Stimulated activated CD8-positive, alpha-beta memory T cell treated with anti-CD3 and anti-CD28 coated beads, Interleukin-12 subunit alpha, Interleukin-12 subunit beta, amount 100 ng/mL, for 24 hours (primary cell): ENCODE data around the gene MTHFR.
A peak's percentile ranks its signal among the peaks of the same experiment; 100 is the strongest.

Experiments used
- DNase-seq: peaks from one replicate; pipeline ENCODE4 v3.0.0-alpha.2; 2020; ENCODE audit errors: extremely low read depth

MTHFR gene

DNA sequence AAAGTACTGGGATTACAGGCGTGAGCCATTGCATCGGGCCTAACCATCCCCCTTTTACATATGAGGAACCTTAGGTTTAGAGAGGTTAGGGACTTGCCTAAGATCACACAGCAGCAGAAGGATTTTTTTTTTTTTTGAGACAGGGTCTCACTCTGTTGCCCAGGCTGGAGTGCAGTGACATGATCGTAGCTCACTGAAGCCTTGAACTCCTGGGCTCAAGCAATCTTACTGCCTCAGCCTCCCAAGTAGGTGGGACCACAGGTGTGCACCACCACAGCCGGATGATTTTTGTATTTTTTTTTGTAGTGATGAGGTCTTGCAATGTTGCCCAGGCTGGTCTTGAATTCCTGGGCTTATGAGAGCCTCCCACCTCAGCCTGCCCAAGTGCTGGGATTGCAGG is 46.0 kb downstream of the MTHFR start:
- no peak for DNase-seq

DNA sequence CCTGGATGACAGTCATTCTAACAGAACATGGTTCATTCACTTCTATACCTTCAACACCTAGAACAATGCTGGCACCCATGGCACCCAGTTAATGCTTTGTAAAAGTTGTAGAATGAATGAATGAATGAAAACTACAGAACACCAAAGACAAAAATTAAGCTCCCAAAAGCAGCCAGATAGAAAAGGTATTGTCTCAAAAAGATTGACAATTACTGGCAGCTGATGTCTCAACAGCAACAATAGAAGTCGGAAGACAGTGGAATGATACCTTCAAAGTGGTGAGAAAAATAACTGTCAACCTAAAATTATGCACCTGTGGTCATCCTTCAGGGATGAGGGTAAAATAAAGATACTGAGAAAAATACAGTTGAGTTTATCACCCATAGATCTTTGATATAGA is 48.7 kb downstream of the MTHFR start:
- no peak for DNase-seq

DNA sequence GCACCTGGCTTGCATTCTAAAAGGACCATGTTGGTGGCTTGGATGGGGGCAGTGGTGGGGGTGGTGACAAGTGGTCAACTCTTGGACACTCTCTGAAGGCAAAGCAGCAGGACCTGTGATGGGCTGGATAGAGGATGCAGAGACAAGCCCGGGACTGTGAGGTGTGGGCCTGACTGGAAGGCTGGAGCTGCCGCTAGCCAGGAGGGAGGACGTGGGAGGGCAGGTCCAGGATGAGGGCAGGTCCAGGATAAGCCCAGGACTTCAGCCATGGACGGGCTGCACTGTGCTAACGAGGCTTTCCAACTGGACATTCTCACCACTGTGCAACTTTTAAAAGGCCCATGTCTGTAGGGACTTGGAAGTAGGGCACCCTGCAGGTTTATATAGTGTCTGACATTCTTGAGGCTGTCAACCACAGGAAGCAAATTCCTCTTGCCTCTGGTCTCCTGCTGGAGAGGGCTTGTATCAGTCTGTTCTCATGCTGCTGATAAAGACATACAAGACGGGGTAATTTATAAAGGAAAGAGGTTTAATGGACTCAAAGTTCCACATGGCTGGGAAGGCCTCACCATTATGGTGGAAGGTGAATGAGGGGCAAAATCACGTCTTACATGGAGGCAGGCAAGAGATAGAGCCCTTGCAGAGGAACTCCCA is 52.1 kb downstream of the MTHFR start:
- DNase-seq: no peak

DNA sequence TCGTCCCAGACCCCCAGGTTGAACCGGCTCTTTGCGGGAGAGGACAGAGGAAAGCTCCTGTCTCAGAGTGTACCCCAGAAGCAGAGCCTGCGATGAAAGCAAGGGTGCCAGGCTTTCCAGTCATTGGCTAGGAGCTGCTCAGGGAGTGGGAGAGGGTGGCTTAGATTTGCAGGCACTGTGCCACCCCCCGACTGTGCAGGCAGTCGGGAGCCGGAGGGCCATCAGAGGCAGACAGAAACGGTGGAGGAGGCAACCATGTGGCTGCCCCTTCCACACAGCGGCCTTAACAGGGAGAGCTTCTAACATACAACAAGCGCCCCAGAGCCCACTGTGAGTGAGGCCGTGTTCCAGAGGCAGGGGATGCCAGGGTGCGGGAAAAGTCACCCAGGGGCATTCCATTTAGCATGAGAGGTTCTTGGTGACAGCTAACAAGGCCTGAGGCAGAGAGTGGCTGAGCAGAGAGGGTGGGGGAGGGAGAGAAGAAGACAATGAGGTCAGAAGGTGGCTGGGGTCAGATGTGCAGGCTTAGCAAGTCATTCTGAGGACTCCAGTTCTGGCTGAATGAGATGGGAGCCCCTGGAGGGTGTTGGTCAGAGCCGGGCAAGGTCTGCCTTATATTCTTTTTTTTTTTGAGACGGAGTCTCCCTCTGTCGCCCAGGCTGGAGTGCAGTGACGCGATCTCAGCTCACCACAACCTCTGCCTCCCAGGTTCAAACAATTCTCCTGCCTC is 53.2 kb downstream of the MTHFR start:
- DNase-seq: no peak

DNA sequence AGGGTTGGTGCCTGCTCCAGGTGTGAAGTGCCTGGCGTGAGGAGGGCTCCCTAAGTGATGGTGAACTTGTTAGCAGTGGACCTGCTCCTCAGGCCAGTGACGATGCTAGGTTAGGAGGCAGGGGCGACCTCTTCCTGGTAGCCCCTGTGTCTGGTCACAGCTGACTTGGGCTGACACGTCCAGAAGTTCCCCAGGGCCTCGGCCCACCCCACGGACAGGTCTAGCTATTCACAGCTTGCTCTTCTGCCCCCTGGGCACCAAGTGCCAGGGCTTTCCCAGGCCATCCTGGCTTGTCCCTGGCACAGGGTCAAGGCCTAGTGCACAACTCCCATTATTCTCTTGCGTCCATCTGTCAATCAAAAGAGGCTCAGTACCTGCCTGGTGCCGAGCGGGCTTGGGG is 54.7 kb downstream of the MTHFR start:
- DNase-seq: no peak

DNA sequence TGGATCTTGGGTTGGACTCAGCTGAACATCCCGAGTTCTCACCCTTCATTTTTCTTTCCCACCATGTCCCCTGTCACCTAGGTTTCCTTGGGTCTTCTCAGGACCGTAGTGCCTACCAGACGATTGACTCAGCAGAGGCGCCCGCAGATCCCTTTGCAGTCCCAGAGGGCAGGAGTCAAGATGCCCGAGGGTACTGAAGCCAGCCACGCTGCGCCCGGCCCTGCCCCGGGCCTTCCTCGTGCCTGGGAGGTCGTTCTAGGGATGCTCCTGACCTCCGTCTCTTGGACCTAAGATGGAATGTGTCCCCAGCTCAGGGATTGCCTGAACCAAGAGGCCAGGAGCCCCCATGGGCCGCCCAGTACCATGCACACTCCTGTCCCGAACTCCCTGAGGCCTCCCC is 55.8 kb downstream of the MTHFR start:
- no peak for DNase-seq

DNA sequence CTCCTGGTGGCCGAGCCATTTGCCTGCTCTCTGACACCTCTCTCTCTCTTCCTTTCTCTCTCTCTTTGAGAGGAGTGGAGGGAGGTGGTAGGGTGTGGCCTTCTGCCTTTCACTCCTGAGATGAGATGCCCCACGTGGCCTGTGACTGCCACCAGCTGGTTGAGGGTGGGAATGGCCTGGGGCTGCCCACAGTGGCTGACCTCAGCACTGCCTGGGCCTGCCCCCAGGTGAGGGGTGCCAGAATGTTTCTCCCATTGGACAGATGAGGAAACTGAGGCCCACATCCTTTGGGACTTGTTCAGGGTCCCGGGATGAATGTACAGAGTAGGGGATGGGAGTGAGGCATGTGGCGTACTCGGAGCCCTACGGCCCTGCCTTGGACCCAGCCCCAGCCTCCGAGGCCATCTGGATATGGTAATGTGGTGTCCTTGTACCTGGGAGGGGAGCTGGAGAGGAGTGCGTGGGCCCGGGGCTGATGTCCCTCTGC is 56.5 kb downstream of the MTHFR start:
- DNase-seq: no peak

DNA sequence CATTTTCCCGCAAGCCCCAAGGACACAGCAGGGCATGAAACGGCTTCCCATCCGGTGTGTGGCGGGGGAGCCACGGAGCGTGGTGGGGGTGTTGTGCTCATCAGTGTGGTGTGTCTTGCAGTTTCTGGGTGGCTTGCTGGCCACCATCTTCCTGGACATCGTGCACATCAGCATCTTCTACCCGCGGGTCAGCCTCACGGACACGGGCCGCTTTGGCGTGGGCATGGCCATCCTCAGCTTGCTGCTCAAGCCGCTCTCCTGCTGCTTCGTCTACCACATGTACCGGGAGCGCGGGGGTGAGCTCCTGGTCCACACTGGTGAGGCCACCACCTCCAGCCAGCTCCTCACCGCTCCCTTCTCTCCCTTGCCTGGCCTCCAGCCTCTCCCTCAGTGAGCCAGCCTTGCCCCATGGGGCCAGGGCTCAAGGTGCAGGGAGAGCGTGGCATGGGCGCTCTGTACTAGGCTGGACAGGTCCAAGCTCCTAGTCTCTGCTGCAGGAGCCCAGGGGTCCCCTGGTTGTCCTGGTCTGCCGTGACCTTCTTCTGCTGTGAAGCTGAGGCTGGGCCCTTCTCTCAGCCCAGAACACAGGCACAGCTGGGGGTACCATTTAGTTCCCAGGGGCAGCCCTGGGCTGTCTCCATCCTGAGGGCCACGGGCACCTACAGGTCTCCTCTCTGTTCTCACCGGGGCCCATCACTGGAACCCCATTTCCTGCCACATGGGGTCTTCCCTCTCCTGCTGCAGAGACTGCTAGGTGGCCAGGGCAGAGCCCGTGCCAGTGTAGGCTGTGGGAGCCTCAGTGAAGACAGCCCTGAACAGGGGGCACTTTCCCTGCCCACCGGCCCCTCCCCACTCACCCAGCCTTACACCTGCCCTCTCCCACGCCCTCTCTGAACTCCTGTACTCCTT is 57.2 kb downstream of the MTHFR start:
- no peak for DNase-seq

DNA sequence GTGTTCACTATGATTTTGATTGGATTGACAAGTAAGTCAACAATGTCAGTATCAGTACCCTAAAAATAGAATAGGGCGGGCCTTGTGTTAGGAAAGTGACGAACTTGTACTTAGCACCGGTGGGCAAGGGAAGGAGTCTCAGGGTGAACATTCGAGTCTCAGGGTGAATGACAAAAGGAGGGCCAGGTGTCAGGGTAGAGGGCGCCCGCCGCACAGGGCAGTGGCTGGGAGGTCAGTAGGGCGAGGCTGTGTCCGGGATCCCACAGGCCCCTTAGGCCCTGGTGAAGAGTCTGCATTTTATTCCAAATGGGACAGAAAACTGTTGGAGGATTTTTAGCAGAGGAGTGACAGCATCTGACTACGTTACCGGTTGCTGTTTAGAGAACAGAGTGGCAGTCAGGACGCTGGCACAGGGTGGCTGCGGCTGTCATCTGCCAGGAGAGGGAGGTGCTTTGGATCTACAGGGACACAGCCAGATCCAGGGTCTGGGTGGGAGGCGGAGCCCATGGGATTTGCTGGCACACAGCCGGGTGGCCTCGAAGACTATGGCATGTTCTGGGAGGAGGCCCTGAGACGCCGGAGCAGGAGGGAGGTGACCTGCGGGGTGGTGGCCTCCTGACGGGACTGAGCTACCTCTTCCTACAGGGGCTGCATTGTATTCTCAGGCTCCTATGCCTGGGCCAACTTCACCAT is 58.8 kb downstream of the MTHFR start:
- no peak for DNase-seq

DNA sequence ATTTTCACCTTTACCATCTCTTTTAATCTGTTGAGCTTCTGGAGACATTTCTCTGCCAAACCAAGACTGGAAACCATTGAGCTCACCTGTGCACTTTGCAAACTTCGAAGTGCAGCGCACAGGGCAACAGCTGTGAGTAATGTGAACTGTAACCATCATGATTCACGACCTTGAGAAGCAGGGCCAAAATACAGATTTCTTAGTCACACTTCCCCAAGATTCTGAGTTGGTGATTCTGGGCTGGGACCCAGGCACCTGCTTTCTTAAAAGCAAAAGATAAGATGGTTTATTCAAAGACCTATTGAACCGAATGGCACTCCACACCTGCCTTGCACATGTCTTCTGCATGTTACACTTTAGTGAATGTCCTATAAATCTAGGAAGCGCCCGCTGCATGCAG is 59.7 kb downstream of the MTHFR start:
- DNase-seq: no peak

DNA sequence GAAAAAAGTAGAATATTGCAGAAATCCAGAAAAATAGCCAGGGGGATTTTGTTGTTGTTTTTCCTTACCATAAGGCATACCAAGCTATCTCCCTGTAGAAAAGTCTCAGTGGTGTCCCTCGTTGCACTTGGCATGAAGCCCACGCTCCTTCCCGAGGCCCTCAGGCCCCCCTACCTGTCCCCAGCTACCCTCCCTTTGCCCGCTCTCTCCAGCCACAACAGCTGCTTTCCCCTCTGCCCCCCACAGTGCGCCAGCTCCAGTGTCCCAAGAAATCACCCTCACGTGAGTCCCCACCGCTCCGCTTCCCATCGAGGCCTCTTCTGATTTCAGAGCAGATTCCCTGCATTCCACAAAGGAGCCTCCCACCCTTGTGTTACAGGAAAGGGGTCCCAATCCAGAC is 61.5 kb downstream of the MTHFR start:
- no peak for DNase-seq

DNA sequence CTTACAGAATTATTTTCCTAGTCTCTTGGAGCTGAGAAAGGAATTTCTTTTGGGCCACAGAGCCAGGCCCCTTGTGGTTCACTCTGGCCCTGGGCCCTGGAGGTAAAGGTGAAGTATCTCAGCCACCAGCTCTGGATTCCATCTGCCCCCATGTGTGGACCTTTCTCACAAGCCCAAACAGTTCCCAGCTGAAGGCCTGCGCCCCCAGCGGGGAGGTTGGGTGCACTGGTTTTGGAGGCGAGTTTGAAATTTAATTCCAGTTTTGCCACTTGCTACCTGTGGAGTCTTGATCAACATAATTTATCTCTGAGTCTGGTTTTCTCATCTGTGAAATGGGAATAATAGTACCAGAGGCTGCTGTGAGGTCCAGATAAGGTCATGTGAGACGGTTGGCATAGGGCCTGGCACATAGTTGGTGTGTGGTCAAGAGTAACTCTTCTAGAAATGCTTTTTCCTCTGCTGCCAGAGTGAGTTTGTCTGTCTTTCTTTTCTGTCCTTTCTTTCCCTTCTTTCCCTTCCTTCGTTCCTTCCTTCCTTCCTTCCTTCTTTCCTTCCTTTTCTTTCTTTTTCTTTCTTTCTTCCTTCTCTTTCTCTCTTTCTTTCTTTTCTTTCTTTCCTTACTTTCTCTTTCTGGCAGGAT is 63.7 kb downstream of the MTHFR start:
- DNase-seq: no peak

DNA sequence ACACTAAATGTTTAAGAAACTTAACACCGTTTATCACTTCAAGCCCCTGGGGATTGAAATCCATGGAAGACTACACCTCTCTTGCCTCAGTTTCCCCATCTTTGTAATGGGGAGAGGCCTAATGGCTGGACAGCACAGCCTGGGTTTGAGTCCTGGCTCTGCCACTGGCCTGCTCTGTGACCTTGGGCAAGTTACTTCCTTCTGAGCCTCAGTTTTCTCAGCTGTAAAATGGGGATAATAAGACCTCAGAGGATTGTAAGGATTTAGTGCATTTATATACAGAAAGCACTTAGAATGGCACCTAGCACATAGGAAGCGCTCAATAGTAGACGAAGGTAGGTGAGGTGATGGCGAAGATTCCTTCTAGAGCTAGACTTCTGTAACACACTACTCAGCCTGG is 64.3 kb downstream of the MTHFR start:
- no peak for DNase-seq

DNA sequence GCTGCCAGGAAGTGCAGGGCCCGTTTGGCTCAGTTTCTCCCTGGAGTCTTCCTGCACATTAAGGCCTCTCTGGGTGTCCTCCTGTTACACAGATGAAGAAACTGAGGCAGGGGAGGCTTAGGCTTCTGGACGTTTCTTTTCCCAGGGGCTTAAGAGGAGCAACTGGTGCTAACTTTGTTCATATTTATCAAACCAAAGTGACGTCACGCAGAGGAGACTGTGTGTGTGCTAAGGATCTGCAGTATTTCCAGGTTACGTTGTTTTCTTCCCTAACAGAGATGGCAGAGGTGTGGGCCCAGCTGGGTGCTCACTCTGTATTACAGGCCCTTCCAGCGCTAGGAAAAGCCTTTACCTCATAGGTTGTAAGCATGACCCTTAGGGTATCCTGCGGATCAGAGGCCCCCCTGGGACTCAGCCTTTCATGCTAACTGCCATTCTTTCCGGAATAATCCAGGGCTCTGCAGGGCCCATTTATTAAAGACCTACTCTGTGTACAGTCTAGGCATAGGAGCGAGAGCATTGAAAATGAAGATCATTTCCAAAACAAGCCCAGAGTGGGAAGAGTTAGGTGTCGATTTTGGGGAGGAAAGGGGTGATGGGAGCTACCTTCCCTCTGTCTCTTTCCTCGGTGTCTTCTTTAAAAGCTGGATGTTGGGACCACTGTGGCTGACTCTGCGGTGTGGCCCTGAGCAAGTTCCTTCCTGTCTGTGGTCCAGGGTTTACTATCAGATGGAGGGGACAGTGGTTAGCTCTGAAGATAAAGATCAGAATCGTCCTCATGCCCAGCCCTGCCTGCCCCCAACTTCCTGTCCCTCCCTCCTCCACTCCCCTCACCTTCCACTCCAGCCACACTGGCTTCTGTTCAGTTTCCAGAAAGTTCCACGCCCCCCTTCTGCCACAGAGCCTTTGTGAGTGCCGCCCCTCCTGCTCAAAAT is 65.2 kb downstream of the MTHFR start:
- no peak for DNase-seq

DNA sequence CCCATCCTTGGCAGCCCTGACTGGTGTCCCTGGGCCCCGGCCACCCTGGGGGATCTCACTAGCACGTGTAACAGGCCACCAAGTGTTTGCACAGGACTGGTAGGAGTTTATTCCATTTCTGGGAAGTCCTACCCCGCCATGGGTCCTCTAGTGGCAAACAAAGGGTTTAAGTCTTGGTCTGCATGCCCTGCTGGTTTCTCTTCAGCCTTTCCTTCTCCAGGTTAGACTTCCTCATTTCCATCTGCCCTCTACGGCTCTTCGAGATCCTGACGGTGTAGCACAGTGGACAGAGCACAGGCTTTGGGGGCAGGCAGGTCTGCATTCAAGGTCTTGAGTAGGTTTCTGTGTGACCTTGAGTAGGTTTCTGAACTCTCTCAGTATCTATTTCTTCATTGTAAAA is 67.0 kb downstream of the MTHFR start:
- no peak for DNase-seq

DNA sequence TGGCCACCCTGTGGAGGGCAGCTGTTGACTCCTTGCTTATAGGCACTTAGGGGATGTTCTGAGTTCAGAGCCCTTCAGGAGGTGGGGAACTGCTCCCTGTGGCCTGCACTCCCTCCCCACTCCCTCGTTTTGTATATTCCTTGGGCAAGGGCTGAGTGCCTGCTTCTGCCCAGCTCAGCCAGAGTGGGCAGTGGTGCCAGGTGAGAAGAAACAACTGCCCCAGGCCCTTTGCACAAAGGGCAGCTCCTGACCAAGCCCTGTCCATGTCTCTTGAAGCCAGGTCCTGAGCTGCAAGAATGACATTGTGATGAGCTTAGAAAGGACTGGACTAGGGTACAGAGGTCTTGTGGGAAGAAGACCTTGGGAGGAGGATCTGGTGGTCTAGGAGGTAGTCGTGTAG is 67.7 kb downstream of the MTHFR start:
- DNase-seq: no peak

DNA sequence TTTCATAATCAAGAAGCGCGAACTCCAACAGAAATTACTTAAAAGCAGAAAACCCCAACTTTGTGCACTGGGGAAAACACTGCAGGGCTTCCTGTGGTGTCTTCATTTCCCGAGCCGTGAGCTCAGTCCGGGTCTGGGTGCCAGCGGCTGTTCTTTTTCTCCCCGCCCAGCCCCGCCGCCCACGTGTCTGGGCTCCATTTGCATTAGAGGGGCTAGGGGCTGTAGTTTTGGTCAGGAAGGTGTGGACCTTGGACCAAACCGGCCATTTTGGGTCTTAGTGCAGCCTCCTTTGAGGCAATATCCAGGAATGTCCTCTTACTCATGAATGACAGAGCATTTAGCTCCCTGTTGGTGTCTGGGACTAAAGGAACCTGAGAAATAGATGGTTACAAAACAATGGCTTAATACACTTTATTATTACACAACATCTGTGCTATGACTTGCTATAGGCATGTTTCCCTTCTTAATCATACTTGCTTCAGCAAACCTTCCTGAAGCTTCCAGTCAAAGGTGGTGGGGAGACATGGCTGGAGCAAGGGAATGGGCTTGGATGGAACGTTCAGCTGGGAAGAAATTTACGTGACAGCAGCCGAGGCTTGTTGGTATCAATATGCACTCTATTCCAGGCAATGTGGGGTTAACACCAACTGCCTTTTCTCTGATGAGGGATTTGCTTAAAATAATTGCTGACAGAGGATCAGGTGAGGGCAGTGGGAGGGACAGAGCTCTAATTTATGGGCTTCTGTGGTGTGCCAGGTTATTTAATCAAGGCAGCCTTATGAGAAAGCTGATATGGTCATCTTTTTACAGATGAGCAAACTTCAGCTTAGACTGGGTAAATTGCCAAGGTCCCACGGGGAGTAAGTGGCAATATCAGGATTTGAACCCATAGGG is 68.8 kb downstream of the MTHFR start:
- no peak for DNase-seq

DNA sequence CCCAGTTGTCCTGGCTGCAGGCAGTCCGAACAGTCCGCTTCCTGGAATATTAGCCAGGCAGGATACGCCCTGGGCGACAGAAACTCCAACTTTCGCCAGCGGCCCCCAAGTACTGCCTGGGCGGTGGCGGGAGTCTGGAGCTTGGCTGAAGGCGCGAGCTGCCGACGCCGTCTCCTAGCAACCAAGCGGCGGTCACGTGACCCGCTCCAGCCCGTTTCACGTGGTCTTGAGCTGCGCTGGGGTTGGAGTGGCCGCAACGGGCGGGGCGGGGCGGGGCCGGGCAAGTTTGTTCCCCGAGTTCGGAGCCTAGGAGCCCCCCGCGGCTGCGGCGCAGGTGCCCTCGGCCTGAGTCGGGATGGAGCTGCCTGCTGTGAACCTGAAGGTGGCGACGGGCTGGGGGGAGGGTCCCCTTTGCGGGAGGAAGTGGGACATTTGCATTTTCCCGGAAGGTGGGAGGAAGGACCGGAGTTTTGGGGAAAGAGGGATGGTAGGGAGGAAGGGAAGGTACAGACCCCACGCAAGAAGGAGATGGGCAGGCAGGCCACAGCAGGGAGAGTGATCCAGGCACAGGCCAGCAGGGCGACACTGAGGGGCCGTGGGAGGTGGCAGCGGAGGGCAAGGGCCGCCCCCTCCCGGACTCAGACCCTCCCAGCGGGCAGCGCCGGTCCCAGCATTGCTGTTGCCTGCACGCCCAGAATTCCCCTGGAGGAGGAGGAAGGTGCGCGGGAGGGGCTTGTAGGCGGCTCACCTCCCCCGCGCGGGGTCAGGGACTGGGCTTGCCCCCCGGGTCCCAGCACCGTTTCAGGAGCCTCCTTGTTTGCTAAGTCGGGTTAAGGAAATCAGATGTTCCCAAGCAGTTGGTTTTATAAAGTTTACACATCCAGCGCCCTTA is 69.7 kb downstream of the MTHFR start, which contains the start of gene AGTRAP:
AGTRAP (plus strand) TSS at position 283 of the 892 bp plus-strand sequence; CDS start at position 356, 73 bp downstream.
- DNase-seq: peak; percentile 72
